ENCODE results near the gene RNF144B. TPM values are rescaled to one million over a fixed set of nuclear protein-coding genes. Genes with fewer than 3 reads are reported as not detected.
"Not testable (repeated sequence)": the region's sequence is repeated elsewhere in the genome, so short reads cannot be mapped to it uniquely, and the experiment has no call there.

The RNF144B gene
- polyA plus RNA-seq, 2 of the 4 experiments (the other 2 are of a cell fraction): 0.36 to 0.49 TPM

GRCh38 chr6:18397701-18398100, 10.6 kb downstream of the RNF144B start (continued):
- TF ChIP-seq HES2 (IDR thresholded peaks at IDR 0.05): no peak
- TF ChIP-seq JUN (IDR thresholded peaks at IDR 0.05): no peak
- no peak for TF ChIP-seq BHLHE40 (IDR thresholded peaks at IDR 0.05; ENCODE audit: low read depth, low read length)
- TF ChIP-seq NFE2L2 (conservative IDR thresholded peaks at IDR 0.05; ENCODE audit: low read length): no peak

- POLR2A ChIA-PET; H3K9me3 ChIP-seq; FAIRE-seq; H3K4me1 ChIP-seq; ATAC-seq; H3K27ac ChIP-seq; CTCF ChIA-PET; H3K4me2 ChIP-seq; DNase-seq (ENCODE audit: low read depth in 1 of 2, low spot score in 1 of 2); H3K4me3 ChIP-seq: not testable (repeated sequence)
- 82% methylated on average over 4 of the region's 4 CpGs for WGBS (ENCODE audit: missing lambda C conversion rate)
- TF ChIP-seq CEBPB (IDR thresholded peaks at IDR 0.05): peak in 1 of 2 experiments; percentile 20; a peak in 1 of 4 replicates
Measured at GRCh38 chr6:18398225-18398624, 11.1 kb downstream of the RNF144B start.

GRCh38 chr6:18400831-18401446, 13.8 kb downstream of the RNF144B start:
- no peaks in the 10 kb centered on the region for H3K9me3 ChIP-seq
- H3K4me3 ChIP-seq: no peak overlapping the region
- TF ChIP-seq EHF (CRISPR knock-in tag; IDR thresholded peaks at IDR 0.05) (no peak), PBX3 (IDR thresholded peaks at IDR 0.05) (no peak), FOSL2 (IDR thresholded peaks at IDR 0.05) (no peak), FOSL2 (CRISPR knock-in tag; IDR thresholded peaks at IDR 0.05) (no peak), HMGXB4 (CRISPR knock-in tag; IDR thresholded peaks at IDR 0.05; ENCODE audit: borderline replicate concordance) (no peak), RAD21 (conservative IDR thresholded peaks at IDR 0.05 in 1 of 2, IDR thresholded peaks at IDR 0.05 in 1 of 2) (no peak), HOXA7 (CRISPR knock-in tag; IDR thresholded peaks at IDR 0.05) (no peak), RFX5 (IDR thresholded peaks at IDR 0.05) (no peak), MAZ (IDR thresholded peaks at IDR 0.05; ENCODE audit: borderline replicate concordance, low read depth, low read length) (no peak), EP300 (IDR thresholded peaks at IDR 0.05) (no peak), KDM5A (IDR thresholded peaks at IDR 0.05) (no peak), EHMT2 (IDR thresholded peaks at IDR 0.05; ENCODE audit: low read depth) (no peak), ZC3H11A (IDR thresholded peaks at IDR 0.05) (no peak), CBX2 (IDR thresholded peaks at IDR 0.05; ENCODE audit: borderline replicate concordance, low read depth) (no peak), ATOH8 (CRISPR knock-in tag; IDR thresholded peaks at IDR 0.05; ENCODE audit: low read depth) (no peak), SMC3 (IDR thresholded peaks at IDR 0.05) (no peak), NR3C1 (IDR thresholded peaks at IDR 0.05) (no peak)
- no peak overlapping the region for H3K27ac ChIP-seq
- no peak for ATAC-seq
- POLR2A ChIA-PET: no interaction called here
- no peak for DNase-seq (ENCODE audit: low read depth in 1 of 2, low spot score in 1 of 2)
- peaks cover 7% of the 10 kb centered on the region; the same call in 2 of the 3 replicates for H3K4me1 ChIP-seq
- WGBS (ENCODE audit: missing lambda C conversion rate): 91% methylated on average over 2 of the region's 2 CpGs
- FAIRE-seq: no peak
- CTCF ChIA-PET: interaction anchor here (0.7 kb wide), 1 partner anchor 1246 kb away, joined by 3 read pairs; no protein-coding TSS in a partner anchor
- no peak overlapping the region for H3K4me2 ChIP-seq

GRCh38 chr6:18404965-18405364, 17.8 kb downstream of the RNF144B start:
- H3K4me1 ChIP-seq; POLR2A ChIA-PET; DNase-seq (ENCODE audit: low read depth in 1 of 2, low spot score in 1 of 2); H3K27ac ChIP-seq; H3K4me3 ChIP-seq; FAIRE-seq; H3K4me2 ChIP-seq; H3K9me3 ChIP-seq; ATAC-seq: not testable (repeated sequence)
- CTCF ChIA-PET: interaction anchor here (1.0 kb wide), 1 partner anchor 11 kb away, joined by 3 read pairs; no protein-coding TSS in a partner anchor
- WGBS (ENCODE audit: missing lambda C conversion rate): 82% methylated on average over 6 of the region's 6 CpGs
